ENCODE measurements around the gene MT2A.

Gene MT2A

GRCh38 chr16:56632156-56632847 lies 23.9 kb downstream of the MT2A start, which contains the start of gene MT1M:
Gene MT1M, plus strand, starts transcription at chr16:56632659. Its CDS starts 73 bp downstream, at chr16:56632732.
- no peak within 1 kb of the TSS for H3K4me3 ChIP-seq (ENCODE audit: low read depth, low read length)
- DNase-seq (ENCODE audit: low read depth): no peak
- no peak for TF ChIP-seq CTCF (IDR thresholded peaks at IDR 0.05; ENCODE audit: insufficient read depth, low read depth, low read length, missing control alignments)

GRCh38 chr16:56632848-56633365 lies 24.5 kb downstream of the MT2A start:
- no peak overlapping the region for H3K4me3 ChIP-seq (ENCODE audit: low read depth, low read length)
- DNase-seq (ENCODE audit: low read depth): no peak
- TF ChIP-seq CTCF (IDR thresholded peaks at IDR 0.05; ENCODE audit: insufficient read depth, low read depth, low read length, missing control alignments): no peak

GRCh38 chr16:56633535-56633934 lies 25.2 kb downstream of the MT2A start:
- DNase-seq (ENCODE audit: low read depth): no peak
- H3K4me3 ChIP-seq (ENCODE audit: low read depth, low read length): no peak overlapping the region
- no peak for TF ChIP-seq CTCF (IDR thresholded peaks at IDR 0.05; ENCODE audit: insufficient read depth, low read depth, low read length, missing control alignments)

GRCh38 chr16:56634715-56635440 lies 26.5 kb downstream of the MT2A start:
- H3K4me3 ChIP-seq (ENCODE audit: low read depth, low read length): no peak overlapping the region
- no peak for DNase-seq (ENCODE audit: low read depth)
- TF ChIP-seq CTCF (IDR thresholded peaks at IDR 0.05; ENCODE audit: insufficient read depth, low read depth, low read length, missing control alignments): no peak

GRCh38 chr16:56635441-56635967 lies 27.1 kb downstream of the MT2A start:
- no peak overlapping the region for H3K4me3 ChIP-seq (ENCODE audit: low read depth, low read length)
- DNase-seq (ENCODE audit: low read depth): no peak
- TF ChIP-seq CTCF (IDR thresholded peaks at IDR 0.05; ENCODE audit: insufficient read depth, low read depth, low read length, missing control alignments): no peak

- no peak for DNase-seq (ENCODE audit: low read depth)
- no peak for TF ChIP-seq CTCF (IDR thresholded peaks at IDR 0.05; ENCODE audit: insufficient read depth, low read depth, low read length, missing control alignments)
- no peak overlapping the region for H3K4me3 ChIP-seq (ENCODE audit: low read depth, low read length)
Measured at GRCh38 chr16:56636616-56637413, 28.4 kb downstream of the MT2A start.
